Measurements from ENCODE around the gene CCDC177. TPM values are rescaled to one million over a fixed set of nuclear protein-coding genes. Genes with fewer than 3 reads are reported as not detected.

Gene CCDC177
- total and polyA plus RNA-seq, 8 donors: 0.04 to 0.05 TPM; not detected in 6

DNA sequence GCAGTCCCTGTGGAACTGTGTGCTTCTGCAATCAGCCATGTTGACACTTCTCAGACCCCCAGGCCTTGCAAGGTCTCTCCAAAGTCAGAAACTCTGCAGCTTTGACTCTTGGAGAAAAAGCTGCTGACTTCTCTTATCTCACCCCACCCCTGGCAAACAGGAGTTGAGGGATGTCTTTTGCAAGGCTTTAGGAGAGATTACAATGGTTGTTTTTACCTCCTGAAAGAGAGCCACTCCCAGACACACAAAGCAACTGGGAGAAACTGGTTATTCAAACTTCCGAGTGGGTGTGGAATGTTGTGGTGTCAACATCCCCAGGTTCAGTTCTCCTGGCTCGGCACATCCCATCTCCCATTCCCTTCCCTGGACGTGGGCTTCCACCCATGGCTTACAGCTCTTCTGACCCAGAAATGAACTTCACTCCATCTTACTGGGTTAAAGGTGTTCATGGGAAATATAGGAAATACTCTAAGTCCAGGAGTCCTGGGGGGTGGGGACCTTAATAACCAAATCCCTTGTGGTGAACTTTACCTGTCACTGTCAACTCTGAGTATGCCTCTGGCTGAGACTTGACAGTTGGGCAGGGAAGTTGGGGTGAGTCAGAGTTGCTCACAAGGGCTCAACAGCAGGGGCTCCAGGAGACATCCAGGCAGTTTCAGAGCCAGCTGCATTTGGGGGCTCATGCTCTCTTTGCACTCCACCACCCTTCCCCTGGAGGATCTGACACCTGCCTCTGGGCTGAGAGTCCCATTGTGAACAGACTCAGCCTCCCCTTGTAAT is 41.9 kb downstream of the CCDC177 start:
- Histone ChIP-seq H3K27me3 (peaks cover 0 to 13% of the 10 kb centered on the region in 2 donors), H3K4me1 (no peaks in the 10 kb centered on the region), H3K9me3 (no peaks in the 10 kb centered on the region), H3K36me3 (no peaks in the 10 kb centered on the region), H3K27ac (no peak overlapping the region), H3K4me3 (no peak overlapping the region)
- TF ChIP-seq, protein P1, sequence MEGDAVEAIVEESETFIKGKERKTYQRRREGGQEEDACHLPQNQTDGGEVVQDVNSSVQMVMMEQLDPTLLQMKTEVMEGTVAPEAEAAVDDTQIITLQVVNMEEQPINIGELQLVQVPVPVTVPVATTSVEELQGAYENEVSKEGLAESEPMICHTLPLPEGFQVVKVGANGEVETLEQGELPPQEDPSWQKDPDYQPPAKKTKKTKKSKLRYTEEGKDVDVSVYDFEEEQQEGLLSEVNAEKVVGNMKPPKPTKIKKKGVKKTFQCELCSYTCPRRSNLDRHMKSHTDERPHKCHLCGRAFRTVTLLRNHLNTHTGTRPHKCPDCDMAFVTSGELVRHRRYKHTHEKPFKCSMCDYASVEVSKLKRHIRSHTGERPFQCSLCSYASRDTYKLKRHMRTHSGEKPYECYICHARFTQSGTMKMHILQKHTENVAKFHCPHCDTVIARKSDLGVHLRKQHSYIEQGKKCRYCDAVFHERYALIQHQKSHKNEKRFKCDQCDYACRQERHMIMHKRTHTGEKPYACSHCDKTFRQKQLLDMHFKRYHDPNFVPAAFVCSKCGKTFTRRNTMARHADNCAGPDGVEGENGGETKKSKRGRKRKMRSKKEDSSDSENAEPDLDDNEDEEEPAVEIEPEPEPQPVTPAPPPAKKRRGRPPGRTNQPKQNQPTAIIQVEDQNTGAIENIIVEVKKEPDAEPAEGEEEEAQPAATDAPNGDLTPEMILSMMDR (IDR thresholded peaks at IDR 0.05): no peak
- intact Hi-C loops (cut with DNase I): no loop called here
- DNase-seq: no peak
- ATAC-seq: no peak

DNA sequence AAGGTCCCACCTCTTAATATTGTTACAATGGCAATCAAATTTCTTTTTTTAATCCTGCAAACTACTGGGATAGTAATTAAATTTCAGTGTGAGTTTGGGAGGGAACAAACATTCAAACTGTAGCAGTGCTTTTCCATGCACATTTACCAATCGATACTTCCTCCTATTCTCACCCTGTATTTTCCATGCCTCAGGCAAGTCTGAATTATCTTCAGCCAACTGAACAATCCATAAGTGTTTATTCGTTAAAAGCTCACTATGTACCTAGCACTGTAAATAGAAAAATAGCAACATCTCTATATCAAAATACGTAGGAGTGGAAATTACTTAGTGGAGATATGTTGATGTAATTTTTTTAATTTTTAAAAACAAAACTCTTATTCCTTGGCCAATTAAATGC is 43.5 kb downstream of the CCDC177 start:
- intact Hi-C loops (cut with DNase I): no loop called here
- Histone ChIP-seq H3K9me3 (no peaks in the 10 kb centered on the region), H3K36me3 (no peaks in the 10 kb centered on the region), H3K27me3 (peaks cover 0 to 13% of the 10 kb centered on the region in 2 donors), H3K4me1 (no peaks in the 10 kb centered on the region), H3K4me3 (no peak overlapping the region), H3K27ac (no peak overlapping the region)
- DNase-seq (no peak), ATAC-seq (no peak)
- TF ChIP-seq, protein P1 (IDR thresholded peaks at IDR 0.05): no peak

DNA sequence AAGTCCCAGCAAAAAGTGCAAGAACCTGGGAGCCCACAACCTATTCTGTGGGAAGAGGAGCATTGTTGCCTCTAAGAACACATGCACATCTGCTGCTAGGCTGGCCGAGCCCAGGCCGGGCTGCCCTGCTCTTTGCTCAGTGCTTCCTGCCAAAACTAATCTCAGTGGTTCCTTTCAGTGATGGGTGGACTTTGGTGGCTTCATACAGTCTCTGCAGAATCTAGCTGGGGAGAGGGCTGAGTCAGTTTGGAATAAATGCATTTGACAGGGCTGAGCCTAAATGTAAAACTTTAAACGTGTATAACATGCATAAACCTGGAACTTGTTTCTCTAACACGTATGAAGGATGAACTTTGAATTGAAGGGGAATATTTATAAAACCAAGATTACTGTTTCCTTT is 44.6 kb downstream of the CCDC177 start:
- Histone ChIP-seq H3K4me3 (no peak overlapping the region), H3K4me1 (no peaks in the 10 kb centered on the region), H3K27me3 (peaks cover 0 to 13% of the 10 kb centered on the region in 2 donors), H3K27ac (no peak overlapping the region), H3K36me3 (no peaks in the 10 kb centered on the region), H3K9me3 (no peaks in the 10 kb centered on the region)
- ATAC-seq: no peak
- no peak for DNase-seq
- intact Hi-C loops (cut with DNase I): no loop called here
- TF ChIP-seq, protein P1 (IDR thresholded peaks at IDR 0.05): no peak

DNA sequence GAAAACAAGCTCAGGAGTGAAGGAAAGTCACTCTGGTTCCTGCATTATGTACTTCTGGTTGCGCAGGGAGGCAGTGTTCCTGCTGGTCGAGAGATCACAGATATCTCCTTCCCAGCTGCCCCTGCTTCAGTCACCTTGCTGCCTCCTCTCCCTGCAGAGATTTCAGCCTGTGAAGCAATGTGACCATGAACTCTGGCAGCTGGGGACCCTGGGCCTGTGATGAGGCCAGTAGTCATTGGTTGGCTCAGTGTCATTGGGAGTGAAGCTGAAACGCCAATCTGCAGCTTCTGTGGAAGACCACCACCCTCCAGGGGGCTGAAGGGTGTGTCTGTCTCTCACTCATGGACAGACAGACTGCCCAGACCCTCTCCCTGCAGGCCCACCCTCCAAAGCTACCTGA is 45.1 kb downstream of the CCDC177 start:
- H3K27me3 ChIP-seq: peaks cover 0 to 13% of the 10 kb centered on the region in 2 donors
- TF ChIP-seq, protein P1 (IDR thresholded peaks at IDR 0.05): no peak
- intact Hi-C loops (cut with DNase I): no loop called here
- no peaks in the 10 kb centered on the region for H3K9me3 ChIP-seq
- ATAC-seq: no peak
- H3K4me3 ChIP-seq: no peak overlapping the region
- H3K27ac ChIP-seq: no peak overlapping the region
- no peaks in the 10 kb centered on the region for H3K4me1 ChIP-seq
- H3K36me3 ChIP-seq: no peaks in the 10 kb centered on the region
- DNase-seq: no peak

DNA sequence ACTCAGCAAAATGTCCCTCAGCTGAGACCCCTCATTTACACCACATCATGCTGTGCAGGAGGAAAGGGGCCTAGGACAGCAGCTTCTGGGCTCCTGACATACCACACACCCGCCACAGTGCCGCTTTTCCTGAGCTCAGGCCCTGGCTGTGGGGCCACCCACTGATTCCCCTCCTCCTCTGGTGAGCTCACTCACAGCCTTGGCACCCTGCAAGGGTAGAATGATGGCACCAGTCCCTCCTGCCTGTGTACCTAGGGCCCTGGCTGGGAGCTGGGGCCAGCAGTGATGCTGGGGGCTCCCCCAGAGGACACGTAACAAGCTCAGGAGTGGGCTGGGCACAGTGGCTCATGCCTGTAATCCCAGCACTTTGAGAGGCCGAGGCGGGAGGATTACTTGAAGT is 45.7 kb downstream of the CCDC177 start:
- no peak overlapping the region for H3K4me3 ChIP-seq
- H3K4me1 ChIP-seq: no peaks in the 10 kb centered on the region
- peaks cover 0 to 13% of the 10 kb centered on the region in 2 donors for H3K27me3 ChIP-seq
- ATAC-seq (no peak), DNase-seq (no peak)
- intact Hi-C loops (cut with DNase I): no loop called here
- no peaks in the 10 kb centered on the region for H3K9me3 ChIP-seq
- TF ChIP-seq, protein P1 (IDR thresholded peaks at IDR 0.05): no peak
- no peak overlapping the region for H3K27ac ChIP-seq
- H3K36me3 ChIP-seq: no peaks in the 10 kb centered on the region

Measured in left lung (tissue), 10 donors.